GM21786 (cell line): ENCODE measurements around the gene TSPYL1.
"Not testable (repeated sequence)": the region's sequence is repeated elsewhere in the genome, so short reads cannot be mapped to it uniquely, and the experiment has no call there.

Experiments used
- ATAC-seq: cut with Tn5 transposase; IDR thresholded peaks from one replicate; pipeline ENCODE4 v1.9.1; 2021; ENCODE audit not compliant: unreplicated experiment

Gene TSPYL1

GRCh38 chr6:116279232-116280160, at the start of gene TSPYL1:
Gene TSPYL1, minus strand, starts transcription at chr6:116279930. Its CDS starts 100 bp downstream, at chr6:116279830.
- peak; percentile 96 for ATAC-seq

GRCh38 chr6:116329156-116329555, 49.4 kb upstream of the TSPYL1 start:
- ATAC-seq, result no peak

- no peak for ATAC-seq
Observed at GRCh38 chr6:116328528-116328903, 48.8 kb upstream of the TSPYL1 start.

- ATAC-seq, result no peak
Observed at GRCh38 chr6:116327803-116328527, 48.2 kb upstream of the TSPYL1 start.

GRCh38 chr6:116326996-116327395, 47.3 kb upstream of the TSPYL1 start:
- no peak for ATAC-seq

GRCh38 chr6:116326181-116326671, 46.5 kb upstream of the TSPYL1 start:
- ATAC-seq, result no peak

- ATAC-seq, result not testable (repeated sequence)
Observed at GRCh38 chr6:116325634-116326132, 46.0 kb upstream of the TSPYL1 start.

GRCh38 chr6:116323863-116324262, 44.1 kb upstream of the TSPYL1 start:
- ATAC-seq, result no peak

- not testable (repeated sequence) for ATAC-seq
Observed at GRCh38 chr6:116321933-116322332, 42.2 kb upstream of the TSPYL1 start.

GRCh38 chr6:116316772-116317467, 37.2 kb upstream of the TSPYL1 start:
- no peak for ATAC-seq

GRCh38 chr6:116314878-116315277, 35.1 kb upstream of the TSPYL1 start:
- ATAC-seq, result peak; percentile 64

GRCh38 chr6:116314218-116314617, 34.5 kb upstream of the TSPYL1 start:
- no peak for ATAC-seq

GRCh38 chr6:116313101-116313776, 33.5 kb upstream of the TSPYL1 start:
- ATAC-seq, result no peak

GRCh38 chr6:116309657-116310056, 29.9 kb upstream of the TSPYL1 start:
- ATAC-seq, result no peak

GRCh38 chr6:116309001-116309400, 29.3 kb upstream of the TSPYL1 start:
- ATAC-seq, result no peak

- ATAC-seq, result no peak
Observed at GRCh38 chr6:116307633-116308032, 27.9 kb upstream of the TSPYL1 start.

- no peak for ATAC-seq
Observed at GRCh38 chr6:116307001-116307400, 27.3 kb upstream of the TSPYL1 start.

- no peak for ATAC-seq
Observed at GRCh38 chr6:116304538-116305097, 24.9 kb upstream of the TSPYL1 start.

- ATAC-seq, result no peak
Observed at GRCh38 chr6:116301104-116301503, 21.4 kb upstream of the TSPYL1 start.

- ATAC-seq, result no peak
Observed at GRCh38 chr6:116300566-116300965, 20.8 kb upstream of the TSPYL1 start.
